Left forelimb (tissue), 1 donor: ENCODE measurements around the gene TRNAU1AP.
"Not testable (repeated sequence)": the region's sequence is repeated elsewhere in the genome, so short reads cannot be mapped to it uniquely, and the experiment has no call there.

Experiments
- DNase-seq: peaks from one replicate; pipeline ENCODE4 v3.0.0-alpha.2; 2018; ENCODE audit warnings: low spot score

TRNAU1AP gene

DNA sequence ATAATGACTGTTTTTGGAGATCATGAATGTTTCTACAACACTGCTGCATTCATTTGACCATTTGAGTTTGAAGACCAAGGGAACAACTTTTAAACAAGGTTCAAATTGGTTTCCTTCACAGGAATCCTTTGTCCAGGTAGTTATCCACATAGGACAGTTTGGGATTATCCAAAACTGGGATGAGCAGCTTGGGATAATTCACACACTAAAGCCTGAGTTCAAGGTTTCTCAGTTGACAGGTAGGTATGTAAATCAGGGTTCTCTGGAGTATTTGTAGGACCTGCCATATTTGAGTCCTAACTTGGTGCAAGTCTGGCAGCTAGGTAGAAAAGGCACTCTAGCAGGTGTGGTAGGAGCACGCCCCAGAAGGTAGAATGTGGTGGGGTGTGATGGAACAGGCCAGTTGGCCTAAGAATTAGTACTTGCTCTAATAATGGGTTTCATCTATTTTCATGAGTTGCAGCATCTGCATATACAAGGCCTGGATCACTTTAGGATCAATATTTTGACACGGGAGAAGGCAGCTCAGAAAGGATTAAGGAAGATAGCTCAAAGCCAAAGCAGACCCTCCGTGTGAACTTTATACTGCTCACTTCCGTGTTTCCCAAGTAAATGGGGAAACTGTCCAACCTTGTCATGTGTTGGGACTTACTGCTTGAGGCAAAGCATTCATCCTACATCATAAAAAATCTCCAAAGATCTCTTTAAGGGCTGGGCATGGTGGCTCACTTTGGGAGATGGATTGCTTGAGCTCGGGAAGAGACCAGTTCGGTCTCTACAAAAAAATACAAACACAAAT is 25.1 kb downstream of the TRNAU1AP start:
- DNase-seq = no peak

DNA sequence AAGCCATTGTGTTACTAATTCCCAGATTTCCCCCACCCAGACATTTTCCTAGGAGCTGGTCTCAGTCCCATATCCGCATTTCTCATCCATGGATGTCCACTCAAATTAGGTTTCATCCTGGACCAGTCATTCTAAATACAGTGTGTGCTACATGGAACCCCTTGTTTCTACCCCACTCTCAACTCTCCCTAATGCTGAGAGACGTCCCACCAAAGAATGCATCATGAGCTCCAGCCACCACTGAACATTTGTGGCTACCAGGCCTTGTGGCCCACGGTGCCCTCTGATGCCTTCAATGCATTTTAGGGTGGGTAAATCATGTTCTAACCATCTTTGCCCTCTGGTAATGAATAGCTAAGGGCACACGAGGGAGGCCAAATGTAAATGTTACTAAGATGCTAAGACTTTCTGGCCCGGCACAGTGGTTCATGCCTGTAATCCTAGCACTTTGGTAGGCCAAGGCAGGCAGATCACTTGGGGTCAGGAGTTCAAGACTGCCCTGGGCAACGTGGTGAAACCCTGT is 25.9 kb downstream of the TRNAU1AP start:
- DNase-seq = no peak

DNA sequence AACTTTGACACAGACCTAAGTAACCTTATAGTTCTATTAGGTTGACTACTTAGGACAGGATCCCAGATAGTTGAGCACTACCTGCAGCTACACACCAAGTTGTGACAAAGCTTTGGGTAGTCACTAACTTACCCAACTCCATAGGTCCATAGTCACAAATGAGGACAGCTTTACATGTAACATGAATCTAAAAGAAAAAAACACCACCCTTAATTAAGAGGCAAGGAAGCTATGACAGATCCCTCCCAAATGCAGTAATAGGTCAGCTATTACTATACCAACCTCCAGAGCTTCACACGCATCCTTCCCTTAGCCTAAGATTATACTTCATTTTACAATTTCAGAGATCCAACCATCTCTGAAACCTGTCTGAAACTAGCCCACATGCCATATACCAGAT is 26.5 kb downstream of the TRNAU1AP start:
- no peak for DNase-seq

DNA sequence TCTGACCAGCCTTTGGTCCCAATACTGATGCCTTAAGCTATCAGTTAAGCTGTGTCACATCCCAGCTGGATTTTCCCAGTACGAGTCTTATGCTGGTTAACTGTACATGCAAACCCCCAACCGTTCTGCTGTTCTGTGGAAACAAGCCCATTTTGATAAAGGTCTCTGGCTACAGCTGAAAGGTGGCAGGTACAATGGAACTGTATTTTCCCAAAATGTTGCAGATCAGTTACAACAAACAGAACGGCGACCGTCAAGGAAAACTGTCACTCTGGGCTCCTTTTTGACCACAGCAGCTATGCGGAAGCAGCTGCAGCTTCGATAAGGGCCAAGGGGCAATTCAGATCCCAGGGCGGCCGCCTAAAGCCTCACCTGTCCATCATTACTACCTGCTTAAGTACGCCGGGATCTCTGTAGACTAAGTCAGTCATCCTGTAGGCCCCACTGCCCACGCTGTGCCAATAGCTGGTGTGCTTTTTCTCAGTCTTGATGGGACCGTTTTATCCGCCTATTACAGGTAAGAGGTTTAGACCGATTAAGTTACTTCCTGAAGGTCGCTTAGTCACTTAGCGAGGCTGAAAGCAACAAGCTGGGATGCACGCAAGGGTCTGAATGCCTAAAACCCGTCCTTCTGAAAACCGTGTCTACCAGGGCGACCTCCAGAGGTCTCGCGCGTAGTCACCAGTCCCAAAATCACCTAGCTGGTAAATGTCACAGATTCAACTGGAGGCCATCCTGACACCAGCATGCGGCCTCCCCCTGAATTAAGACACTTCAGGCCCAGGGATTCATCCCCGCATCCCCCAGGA is 28.0 kb downstream of the TRNAU1AP start:
- no peak for DNase-seq

DNA sequence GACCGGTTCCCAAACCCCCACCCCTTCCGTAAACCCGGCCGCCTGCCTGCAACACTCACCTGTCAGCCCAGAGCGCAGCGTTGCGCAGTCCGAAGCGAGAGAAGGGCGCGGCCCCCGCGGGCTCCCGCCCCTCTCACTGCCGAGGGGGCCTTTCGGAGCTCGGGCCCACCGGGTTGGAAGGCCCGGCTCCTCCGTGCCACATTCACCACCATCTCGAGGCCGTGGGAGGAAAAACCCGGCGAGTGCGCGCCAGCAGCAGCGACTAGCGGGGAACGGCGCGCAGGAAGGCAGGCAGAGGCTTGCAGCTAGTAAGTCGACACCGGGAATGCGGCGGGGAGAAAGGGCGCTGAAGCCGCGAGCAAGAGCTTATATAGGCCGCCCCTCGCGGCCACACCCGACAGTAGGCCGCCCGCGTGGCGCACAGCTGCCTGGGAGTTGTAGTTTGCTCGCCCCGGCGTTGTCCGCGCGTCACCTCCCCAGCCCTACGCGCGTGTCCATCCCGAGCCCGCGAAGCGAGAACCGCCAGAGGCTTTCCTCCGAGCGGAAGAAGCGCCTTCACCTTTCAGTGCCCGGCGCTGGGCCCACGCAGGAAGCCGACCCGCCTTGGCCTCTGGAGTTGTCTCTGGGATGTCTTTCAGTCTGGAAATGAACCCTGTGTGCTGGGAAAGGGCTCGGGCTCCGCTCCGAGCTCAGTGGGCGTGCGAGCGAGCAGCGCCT is 28.8 kb downstream of the TRNAU1AP start:
- DNase-seq = peak; percentile 98

DNA sequence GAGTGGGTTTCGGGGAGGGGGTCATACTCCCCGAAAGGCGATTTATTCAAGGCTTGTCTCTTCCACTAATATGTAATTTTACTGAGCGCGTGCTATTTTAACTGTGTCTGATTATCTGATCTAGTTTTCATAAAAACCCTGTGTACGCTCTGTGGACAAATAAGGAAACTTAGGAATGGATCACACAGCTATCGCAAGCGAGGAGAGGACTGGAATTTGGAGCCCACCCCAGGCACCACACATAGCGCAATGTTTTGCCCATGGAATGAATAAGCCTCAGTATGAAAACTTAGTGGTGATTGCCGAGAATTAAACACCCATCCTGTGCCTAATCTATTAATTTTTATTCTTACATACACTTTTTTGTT is 29.3 kb downstream of the TRNAU1AP start:
- no peak for DNase-seq

DNA sequence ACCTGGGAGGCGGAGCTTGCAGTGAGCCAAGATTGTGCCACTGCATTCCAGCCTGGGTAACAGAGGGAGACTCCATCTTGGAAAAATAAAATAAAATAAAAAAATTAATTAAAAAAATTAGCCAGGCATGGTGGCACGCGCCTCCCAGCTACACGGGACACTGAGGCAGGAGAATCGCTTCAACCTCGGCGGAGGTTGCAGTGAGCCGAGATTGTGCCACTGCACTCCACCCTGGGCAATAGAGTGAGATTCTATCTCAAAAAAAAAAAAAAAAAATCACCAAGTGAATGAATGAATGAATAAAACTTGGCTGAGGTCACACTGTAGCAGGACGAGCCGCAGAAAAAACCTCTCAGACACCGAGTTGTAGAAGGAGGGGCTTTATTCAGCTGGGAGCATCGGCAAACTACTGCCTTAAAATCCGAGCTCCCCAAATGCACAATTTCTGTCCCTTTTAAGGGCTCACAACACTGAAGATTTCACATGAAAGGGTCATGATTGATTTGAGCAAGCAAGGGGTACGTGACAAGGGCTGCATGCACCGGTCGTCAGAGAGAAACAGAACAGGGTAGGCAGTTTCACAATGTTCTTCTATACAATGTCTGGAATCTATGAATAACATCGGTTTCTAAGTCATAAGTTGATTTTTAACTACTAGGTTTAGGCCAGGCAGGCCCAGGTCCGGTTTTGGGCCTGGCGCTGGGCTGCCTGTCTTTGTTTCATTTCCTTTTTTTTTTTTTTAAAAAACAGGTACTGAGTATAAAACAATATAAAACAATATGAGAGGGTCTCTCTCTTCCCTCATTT is 33.9 kb downstream of the TRNAU1AP start:
- not testable (repeated sequence) for DNase-seq

DNA sequence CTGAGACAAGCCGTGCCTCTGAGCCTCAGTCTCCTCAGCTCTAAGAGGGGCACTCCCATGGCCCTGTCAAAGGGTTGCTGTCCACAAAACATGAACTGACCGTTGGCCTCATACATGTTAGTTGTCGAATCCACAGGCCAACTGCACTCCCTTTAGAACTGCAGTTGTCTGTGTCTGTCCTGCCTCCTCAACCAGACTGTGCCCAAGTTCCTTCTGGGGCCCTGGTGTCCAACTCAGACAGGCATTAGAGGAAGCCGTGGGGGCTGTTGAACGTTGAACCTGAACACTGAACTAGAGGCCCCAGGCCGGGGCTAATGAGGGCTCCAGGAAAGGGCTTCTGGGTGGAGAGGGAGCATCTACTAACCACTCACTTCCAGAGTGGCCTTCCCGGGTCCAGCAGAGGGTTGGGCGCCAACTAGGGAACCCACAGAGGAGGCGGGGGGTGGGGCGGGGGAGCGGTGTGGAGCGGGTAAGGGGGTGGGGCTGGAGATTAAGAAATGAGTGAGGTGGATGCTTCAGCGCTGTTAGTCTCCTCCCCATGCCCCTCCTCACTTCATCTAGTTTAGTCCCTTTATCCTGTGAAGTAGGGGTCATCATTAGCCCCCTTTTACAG is 38.9 kb downstream of the TRNAU1AP start, which contains the start of gene RAB42:
TSS of gene RAB42 (plus strand) at position 558 of the 613 bp plus-strand sequence. CDS start 247 bp downstream, outside the sequence.
- no peak for DNase-seq

DNA sequence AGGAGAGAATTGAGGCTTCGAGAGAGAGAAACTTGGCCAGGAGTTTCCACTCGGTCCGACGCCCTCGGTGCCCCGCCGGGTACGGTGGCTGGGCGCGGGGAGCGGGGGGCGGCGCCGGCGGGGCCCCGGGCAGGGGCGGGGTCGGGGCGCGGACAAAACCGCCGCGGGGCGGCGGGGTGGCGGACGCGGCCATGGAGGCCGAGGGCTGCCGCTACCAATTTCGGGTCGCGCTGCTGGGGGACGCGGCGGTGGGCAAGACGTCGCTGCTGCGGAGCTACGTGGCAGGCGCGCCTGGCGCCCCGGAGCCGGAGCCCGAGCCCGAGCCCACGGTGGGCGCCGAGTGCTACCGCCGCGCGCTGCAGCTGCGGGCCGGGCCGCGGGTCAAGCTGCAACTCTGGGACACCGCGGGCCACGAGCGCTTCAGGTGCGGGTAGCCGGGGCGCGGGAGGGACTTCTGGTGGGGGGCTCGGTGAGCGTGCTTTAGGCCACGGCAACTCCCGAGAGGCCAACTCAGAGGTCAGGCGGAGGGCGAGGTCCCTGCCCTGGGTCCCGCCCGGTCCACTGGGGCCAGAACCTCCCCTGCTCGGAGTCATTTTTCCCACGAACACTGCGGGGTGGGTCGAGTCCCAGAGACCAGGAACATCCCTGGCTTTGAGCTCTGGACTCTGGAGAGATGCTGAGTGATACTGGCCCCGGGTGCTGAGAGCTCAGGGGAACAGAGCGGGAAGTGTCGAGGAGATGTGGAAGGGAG is 39.6 kb downstream of the TRNAU1AP start:
- peak; percentile 76 for DNase-seq

DNA sequence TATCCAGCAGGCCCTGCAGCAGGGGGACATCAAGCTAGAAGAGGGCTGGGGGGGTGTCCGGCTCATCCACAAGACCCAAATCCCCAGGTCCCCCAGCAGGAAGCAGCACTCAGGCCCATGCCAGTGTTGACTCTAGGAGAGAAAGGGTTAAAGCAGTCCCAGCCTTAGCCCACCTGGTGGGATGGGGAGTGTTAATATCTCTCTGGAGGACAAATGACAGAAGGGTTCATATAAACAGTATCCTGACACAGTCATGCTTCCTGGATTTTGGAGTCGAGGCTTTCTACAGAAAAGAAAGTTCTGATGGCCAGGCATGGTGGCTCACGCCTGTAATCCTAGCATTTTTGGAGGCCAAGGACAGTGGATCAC is 41.1 kb downstream of the TRNAU1AP start:
- not testable (repeated sequence) for DNase-seq

DNA sequence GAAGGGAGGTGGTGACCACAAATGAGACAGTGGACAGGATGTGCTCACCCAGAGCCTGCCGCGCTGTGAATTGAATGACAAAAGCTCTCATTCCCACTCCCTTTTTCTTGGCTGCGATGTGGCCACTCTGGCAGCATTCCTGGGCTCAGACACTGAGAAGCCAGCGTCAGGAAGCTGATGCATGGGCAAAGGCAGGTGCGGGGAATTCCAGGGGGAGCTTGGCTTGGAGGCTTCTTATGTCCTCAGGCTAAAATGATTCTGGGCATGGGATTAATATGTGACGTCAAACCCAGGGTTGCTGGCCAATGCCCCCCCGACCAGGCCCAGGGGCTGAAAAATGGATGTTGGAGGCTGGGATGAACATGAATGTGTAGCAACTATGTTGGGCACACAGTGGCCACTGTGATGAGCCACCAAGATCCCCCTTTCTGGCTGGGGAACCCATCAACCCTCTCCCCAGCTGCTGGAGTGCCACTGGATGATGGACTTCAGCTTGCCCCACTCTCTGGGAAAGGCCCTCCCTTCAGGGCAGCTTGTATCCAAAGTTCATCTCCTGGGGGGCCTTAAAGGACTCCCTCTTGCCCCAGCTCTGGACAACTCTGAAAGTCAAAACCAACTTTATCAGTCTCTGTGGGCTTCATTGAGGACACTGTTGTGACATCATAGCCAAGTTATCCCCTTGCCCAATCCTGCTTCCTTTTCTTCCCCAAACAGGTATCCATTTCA is 42.0 kb downstream of the TRNAU1AP start:
- DNase-seq = not testable (repeated sequence)

DNA sequence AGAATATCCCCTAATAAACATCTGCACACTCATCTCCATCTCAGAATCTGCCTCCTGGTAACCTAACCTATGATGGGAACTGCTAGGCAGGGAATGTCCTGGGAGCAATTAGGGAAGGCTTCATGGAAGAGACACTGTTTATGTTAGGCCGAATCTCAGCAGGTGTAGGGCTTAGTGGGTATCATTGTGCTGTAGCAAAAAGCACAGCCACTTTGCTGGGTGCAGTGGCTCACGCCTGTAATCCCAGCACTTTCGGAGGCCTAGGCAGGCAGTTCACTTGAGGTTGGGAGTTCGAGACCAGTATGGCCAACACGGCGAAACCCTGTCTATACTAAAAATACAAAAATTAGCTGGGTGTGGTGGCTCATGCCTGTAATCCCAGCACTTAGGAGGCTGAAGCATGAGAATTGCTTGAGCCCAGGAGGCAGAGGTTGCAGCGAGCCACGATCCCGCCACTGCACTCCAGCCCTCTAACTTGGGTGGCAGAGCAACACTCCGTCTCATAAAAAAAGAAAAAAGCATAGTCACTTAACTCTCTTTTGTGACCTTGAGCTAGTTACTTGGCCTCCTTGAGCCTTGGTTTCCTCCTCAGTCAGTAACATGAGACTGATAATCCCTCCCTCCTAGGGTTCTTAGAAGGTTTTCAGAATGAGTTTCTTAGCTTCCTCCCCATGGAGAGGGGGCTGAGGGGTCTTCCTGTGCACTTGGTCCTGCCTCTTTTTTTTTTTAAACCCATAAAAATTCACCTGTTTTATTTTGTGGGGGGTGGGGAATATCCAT is 42.7 kb downstream of the TRNAU1AP start:
- no peak for DNase-seq

DNA sequence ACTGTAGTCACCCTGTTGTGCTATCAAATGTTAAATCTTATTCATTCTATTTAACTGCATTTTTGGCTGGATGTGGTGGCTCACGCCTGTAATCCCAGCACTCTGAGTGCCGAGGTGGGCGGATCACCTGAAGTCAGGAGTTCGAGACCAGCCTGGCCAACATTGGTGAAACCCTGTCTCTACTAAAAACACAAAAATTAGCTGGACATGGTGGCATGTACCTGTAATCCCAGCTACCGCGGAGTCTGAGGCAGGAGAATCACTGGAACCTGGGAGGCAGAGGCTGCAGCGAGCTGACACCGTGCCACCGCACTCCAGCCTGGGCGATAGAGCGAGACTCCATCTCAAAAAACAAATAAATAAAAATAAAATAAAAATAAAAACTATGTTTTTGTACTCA is 43.4 kb downstream of the TRNAU1AP start:
- not testable (repeated sequence) for DNase-seq

DNA sequence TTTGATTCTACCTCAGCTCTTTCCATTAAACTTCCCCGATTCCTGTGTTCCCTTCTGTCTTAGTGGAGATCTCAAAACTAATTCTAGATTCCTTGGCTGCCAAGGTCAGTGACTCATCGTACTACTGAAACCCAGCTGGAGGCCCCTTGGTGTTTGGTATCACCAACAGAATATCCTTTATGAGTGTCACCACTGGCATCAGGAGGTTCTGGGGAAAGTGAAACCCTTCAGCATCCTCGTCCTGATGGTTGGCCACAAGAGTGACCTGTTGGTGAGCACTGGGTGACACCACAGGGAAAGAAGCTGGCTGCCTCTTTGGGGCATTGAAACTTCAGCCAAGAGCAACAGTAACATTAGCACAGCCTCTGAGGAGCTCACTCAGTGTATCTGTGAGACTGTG is 48.8 kb downstream of the TRNAU1AP start:
- DNase-seq = no peak

DNA sequence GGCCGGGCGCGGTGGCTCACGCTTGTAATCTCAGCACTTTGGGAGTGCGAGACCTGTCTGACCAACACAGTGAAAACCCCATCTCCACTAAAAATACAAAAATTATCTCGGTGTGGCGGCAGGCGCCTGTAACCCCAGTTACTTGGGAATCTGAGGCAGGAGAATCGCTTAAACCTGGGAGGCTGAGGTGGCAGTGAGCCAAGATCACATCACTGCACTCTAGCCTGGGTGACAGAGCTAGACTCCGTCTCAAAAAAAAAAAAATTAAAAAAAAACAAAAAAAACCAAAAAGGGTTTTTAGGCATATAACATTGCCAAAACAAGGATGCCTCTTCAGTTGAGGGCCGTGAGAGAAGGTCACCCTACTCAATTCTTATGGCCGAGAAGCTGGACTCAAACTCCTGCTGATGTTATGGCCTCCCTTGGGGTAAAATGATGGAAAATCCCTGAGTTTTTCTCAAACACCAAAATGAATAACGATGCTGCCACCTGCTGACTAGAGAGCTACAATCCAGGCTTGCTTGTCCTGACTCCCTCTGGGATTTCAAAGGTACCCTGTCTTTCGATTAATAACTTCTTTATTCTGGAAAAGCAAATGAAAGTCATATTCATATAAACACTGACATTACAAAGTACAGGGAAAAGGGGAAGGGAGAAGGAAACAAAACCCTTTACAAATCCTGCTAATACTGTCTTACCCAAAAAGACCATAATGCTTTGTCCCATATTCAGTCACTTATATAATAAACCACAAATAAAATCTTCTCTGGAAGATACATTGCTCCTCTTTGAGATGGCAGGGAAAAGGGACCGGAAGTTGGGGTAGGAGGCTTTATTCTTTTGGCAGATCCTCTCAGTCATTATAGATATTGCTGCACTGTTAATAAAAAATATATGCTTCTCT is 49.9 kb downstream of the TRNAU1AP start:
- DNase-seq = no peak

DNA sequence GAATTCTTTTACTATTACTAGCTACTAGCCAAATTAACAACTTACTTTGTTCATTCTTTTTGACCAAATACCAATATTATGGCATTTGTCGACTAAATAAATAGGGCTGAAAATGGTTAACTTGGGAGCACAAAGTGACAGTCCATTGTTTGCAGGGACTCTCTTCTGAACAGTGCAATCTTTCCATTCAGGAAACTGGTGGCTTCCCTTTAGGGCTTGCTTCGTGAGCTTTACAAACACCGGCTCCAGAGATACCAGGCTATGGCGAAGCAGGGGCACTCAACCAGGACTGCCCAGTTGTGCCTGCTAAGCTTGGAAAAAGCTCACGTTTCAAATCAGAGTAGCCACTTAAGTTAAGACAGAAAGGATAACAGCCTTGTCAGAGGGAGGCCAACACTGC is 51.5 kb downstream of the TRNAU1AP start:
- DNase-seq = no peak

DNA sequence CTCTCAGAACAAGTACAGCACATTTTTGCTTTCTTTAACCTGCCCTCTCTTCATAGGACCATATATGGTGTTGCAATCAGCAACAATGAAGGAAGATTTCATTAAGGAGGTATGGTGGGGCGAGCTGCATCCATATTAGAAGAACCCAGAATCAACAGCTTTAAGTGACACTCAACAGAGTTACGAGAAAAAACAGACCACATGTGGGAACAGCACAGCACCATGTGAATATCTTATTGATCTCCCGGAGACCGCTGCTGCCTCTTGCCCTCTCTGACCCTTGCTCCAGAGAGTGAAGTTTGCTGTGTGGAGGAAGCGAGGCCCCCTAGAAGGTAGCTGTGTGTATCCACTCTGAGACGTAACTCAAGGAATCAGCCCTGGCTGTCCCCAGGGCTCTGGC is 52.1 kb downstream of the TRNAU1AP start:
- DNase-seq = no peak

DNA sequence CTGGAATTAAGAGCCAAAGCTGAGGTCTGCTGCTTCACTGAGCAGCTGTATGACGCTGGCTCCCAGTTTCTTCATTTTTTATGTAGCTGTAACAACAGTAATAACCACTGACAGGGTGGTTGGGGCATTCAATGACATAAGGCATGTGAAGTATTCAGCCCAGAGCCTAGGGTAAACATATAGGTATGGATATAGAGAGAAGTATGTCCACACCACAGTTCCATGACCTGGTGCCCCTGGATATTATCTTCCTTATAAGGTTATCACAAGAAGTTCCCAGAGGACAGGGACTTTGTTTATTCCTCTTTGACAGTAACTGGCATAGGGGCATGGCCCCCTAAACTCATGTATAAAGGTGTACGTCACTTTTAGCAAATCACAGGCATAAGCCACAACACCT is 53.9 kb downstream of the TRNAU1AP start:
- no peak for DNase-seq
